ENCODE measurements around the gene CCDC175.

- TF ChIP-seq CTCF (IDR thresholded peaks at IDR 0.05; ENCODE audit: low read depth, low read length, poor library complexity, severe bottlenecking) (no peak), EZH2phosphoT487 (IDR thresholded peaks at IDR 0.05; ENCODE audit: borderline replicate concordance, low read length) (no peak)
Measured at GRCh38 chr14:59582161-59582560, 5.5 kb upstream of the CCDC175 start.

Measured in DOHH2 (cell line).